AG08396 (cell line): ENCODE results near the gene CNIH3.
"Not testable (repeated sequence)": the region's sequence is repeated elsewhere in the genome, so short reads cannot be mapped to it uniquely, and the experiment has no call there.

Experiments
- DNase-seq: peaks from one replicate; pipeline ENCODE4 v3.0.0; 2012; ENCODE audit warnings: low spot score, mixed read lengths

CNIH3 gene

DNA sequence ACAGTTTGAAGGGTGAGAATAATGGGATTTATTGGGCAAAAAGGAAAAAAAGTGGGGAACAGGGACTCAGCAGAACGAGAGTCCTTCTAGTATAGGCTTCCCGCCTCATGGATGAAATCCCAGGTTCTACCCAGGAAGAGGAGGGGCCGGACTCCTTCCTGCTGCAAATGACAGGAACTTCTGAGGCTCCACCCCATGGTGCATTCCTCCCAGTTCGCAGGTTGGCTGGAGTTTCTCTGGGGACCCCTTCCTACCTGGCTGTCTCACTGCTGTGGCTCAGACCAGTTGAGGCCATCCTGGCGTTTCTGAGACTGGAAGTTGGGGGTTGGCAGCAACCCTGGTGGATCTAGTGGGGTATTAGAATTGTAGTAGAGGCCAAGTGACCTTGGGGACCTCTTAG lies 27.5 kb downstream of the CNIH3 start:
- no peak for DNase-seq

DNA sequence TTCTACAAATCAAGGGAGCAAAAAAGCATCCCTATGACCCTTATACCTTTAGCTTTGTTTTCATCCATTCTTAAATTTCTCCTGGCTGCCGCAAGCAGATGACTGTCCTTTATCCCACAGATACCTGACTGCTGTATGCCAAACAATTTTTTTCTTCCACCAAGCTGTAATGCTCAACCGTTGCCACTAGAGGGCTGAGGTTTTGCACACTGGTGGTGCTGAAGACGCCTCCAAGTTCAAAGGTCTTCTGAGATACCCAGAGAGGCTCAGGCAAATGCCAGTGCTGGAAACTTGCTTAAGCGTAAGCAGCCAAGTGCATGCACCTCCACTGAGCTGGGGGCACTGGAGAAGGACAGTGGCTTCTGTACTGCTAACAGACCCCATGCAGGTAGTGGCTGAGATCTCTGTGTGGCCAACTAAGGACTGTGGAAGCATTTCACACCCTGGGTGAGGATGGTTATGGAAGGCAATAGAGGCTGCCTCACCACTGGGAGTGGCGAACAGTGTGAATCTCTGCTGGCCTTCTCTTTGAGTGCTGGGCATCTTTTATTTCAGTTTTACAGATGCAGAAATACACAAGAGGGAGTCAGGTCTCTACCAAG lies 28.5 kb downstream of the CNIH3 start:
- peak; percentile 57 for DNase-seq

DNA sequence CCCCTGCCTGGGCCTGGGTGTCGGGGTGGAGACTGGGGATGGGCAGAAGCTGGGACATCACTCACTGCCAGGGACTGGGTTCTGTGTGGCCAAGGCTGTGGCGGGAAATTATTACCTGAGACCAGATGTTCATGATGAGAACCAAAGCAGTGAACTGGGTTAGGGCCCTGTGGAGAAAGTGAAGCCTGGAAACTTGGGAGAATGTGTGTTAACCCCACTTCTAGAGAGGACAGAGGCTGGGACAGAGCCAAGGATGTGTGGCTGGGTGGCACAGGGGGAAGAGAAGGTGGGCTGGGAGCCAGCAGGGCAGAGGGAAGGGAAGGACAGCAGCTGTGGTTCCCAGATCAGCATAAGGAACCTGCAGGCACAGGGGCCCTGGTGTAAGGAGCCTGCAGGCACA lies 31.3 kb downstream of the CNIH3 start:
- DNase-seq, result no peak

DNA sequence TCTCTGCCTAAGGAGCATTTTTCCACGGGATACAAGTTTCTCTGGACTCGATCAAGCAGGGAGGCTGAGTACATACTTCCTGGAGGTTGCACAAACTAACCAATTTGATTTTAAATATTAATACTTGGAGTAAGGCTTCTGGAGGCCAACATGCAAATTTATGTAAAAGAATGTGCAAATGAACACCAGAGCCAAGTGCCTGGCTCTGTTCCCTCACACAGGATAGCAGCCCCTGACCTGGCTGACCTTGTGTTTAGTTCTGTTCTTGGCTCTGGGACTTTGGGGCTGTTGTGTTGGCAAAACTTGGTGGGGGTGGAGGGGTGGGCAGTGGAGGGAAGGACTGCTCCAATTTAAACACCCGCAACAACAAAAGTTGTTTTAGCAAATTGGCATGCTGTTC lies 34.2 kb downstream of the CNIH3 start:
- DNase-seq, result no peak

DNA sequence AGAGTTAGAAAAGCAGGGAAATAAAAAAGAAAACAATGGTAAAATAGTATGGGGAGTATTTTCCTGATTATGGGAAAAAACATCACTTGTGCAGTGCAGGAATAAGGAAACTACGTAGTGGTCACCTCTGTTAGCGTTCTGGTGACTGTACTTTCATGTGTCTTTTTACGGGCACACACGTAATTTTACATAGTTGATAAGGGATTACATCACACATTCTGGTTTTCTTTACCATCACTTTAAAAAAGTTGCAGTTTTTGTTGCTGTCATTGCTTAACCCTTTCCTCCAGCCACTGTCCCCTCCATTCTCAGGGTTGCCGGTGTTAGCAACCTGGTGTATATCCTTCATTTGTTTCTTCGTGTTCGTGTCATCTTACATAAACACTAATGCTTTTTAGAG lies 35.1 kb downstream of the CNIH3 start:
- DNase-seq, result no peak

DNA sequence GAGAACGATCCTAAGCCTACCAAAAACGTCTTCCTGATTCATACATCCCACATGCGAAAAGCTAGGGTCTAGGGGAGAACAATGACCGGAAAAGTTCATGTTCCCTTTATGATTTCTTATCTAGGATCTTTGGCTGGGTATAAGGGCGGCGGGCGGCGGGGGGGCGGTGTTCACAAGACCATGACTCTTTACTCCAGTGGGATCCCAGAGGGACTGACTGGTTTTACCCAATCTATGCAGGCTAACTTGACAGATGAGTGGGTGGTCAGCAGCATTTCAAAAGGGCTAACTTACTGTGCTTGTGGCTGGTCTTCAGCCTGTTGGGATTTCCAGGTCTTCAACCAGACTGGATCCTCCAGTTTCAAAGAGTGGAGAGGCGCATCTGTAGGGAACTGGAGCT lies 40.3 kb downstream of the CNIH3 start:
- DNase-seq, result no peak

DNA sequence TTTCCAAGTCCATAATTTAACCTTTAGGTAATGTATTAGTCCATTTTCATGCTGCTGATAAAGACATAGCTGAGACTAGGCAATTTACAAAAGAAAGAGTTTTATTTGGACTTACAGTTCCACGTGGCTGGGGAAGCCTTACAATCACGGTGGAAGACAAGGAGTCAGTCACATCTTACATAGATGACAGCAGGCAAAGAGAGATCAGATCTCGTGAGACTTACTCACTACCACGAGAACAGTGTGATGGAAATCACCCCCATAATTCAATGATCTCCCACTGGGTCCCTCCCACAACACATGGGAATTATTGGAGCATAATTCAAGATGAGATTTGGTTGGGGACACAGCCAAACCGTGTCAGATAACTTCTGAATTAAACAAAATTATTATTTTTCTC lies 44.0 kb downstream of the CNIH3 start:
- DNase-seq, result no peak

DNA sequence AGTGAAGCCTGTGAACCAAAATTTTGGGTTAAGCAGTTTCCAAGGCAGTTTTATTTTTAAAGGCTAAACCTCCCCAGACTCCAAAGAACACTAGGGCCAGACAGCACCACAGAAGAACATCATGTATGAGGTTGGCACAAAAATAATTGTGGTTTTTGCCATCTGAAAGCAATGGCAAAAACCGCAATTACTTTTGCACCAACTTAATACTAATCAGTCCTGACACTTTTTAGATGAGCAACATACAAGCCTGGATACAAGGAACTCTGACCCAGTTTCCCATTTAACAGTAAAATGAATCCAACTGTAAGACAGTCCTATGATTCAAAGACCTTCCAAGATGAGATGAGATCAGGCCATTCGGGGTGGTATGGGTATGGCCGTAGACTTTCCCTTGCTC lies 46.8 kb downstream of the CNIH3 start:
- no peak for DNase-seq

DNA sequence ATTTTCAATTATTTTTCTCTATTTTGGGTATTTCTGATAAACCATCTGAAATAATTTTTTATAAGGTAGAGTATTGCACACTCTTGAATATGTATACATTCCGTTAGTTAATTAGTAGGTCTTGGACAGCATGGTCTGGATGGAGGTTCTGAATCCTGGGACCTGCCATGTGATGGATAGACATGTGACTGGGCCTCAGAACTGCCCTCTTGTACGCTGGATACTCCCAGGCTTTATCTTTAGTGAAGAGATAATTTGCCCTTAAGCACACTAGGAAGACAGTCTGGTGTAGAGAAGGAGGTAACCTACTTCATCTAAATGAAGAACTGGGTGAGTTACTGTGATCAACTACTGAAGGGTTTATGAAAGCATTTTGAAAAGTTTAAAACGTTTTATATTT lies 48.9 kb downstream of the CNIH3 start:
- no peak for DNase-seq

DNA sequence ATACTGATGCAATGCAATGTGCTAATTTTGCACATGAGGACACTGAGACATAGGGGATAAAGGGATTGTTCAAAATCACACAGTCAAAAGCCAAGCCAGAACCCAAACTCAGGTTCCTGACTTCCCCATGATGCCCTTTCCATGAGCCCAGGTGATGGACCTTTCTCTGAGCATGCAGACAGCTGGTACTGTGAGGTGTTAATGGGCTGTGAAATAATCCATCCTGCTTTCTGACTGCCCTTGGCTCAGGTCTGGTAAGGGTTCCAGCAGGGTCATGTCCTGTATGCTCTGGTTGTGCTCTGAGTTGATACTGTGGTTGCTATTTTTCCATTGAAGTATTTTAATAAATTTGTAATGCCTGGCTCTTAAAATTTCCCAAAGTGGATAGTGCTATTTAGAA lies 50.0 kb downstream of the CNIH3 start:
- no peak for DNase-seq

DNA sequence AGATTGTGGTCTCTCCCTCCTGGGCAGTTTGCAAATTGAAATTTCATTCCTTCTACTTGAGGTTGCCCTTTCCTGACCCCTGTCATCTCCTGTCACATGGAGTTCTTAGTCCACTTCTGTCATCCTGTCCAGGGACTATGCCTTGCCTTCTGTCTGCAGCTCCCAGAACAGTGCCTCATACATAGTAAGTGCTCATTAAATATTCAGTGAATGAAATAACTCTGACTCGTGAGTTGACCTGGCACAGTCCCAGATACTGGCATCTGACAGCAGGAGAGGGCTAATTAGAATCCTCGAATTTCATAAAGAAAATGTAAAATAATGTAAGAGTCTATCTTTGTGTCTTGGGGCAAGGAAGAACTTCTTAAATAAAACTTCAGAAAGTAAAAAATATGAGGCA lies 50.8 kb downstream of the CNIH3 start:
- no peak for DNase-seq

DNA sequence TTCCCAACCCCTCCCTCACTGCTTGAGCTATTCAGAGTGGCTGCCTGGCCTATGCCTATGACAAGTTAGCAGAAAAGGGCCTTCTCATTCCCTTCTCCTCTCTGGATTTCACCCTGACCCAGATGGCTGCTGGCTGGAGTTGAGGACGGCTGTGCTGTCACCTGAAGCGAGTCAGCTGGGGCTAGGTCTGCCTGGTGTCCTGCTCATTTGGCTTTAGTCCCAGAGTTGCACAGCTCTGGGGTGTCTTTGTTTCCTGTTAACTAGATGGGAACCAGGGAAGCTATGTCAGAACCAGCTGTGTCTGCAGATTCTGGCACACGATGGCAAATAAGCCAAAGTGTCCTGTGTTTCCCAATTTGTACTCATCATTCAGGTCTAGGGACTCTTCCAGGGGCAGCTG lies 52.9 kb downstream of the CNIH3 start:
- peak; percentile 16 for DNase-seq

DNA sequence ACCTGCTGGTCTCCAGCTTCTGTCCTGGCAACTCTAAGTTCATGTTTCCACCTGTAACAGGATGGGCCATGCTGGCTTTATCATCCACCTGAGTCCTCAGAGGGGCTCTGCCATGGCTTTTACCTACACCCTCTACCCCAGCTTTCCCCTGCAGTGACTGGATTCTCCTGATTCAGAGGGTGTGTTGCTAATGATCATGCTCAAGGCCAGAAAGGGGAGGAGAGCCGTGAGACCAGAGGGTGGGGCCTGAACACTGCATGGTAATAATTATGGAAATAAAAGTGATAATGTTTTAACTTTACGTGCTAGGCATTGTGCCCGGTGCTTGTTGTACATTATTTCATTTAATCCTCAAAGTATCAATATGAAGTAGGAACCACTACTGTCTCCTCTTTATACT lies 53.3 kb downstream of the CNIH3 start:
- DNase-seq, result no peak

DNA sequence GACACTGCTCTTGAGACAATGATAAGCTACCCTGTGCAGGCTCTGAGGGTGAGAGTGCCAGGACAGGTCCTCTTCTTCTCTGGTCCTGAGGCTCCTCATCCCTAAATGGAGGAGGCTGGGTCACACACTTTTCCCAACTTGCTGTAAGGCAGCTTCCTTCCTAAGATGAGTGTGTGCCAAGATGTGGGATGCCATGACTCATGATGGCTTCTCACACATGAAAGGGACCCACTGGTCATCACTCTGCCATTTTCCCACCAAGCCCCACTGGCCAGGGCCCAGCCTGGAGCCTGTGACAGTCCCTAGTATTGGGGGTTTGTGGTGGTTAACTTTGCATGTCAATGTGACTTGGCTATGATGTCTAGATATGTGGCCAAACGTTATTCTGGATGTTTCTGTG lies 54.4 kb downstream of the CNIH3 start:
- DNase-seq, result no peak

DNA sequence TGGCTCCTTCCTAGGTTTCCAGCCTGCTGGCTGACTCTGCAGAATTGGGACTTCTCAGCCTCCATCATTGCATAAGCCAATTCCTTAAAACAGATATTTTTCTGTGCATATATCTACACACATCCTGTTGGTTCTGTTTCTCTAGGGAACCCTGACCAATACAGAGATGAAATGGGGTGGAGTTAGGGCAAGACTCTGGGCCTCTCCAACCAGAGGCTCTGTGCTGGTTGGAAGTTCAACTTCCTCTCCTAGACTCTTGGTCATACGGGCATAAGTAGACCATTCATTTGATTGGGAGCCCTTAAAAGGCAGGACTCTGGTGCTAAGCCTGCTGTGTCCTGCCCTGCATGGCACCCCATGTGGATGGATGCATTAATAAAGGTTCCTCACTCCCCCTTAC lies 55.0 kb downstream of the CNIH3 start:
- DNase-seq, result no peak

DNA sequence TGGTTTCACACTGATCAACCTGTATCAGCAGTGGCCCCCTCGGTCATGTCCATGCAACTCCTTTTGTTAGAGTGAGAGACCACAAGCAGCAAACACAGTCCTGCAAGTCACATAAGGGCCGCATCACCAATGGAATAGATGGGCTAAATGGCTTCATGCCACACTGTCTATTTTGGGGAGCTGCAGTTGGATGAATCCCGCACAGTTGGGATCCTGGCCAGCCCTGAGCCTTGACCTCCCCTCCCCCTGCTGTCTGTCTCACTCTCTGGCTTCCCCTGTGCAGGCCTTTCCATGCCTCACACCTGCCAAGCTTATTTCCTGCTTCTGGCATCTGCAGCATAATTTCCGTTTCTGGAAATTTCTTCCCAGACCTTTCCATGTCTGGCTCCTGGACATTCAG lies 57.0 kb downstream of the CNIH3 start:
- DNase-seq, result no peak

DNA sequence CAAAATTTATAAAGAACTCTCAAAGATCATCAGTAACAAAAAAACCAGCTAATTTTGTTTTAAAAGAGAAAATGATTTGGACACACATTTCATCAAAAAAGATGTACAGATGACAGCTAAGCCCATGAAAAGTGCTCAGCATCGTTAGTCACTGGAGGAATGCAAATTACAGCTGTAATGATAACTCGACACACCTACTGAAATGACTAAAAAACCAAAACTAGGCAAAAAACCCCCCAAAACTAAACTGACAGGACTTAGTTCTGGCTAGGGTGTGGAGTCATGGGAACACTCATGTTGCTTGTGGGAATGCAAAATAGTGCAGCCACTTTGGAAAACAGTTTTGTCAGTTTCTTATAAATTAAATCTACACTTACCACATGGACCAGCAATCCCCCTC lies 59.5 kb downstream of the CNIH3 start:
- no peak for DNase-seq

DNA sequence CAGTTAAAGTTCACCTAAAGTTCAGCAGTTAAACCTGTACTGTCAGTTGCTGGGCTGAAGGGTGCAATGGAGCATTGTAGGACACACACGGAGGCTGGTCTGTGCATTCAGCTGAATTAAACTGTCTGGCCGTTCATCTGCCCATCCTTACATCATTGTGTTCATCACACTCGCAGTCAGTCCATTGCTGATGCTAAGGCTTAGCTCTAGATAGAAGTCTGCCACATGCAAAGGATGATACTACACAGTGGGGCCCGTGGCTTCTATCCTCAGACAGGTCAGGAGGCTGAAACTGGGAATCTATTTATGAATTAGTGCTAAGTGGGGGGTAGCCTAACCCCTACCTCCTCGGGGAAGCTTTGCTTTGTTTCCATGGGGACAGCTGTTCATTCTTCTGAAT lies 60.4 kb downstream of the CNIH3 start:
- no peak for DNase-seq

DNA sequence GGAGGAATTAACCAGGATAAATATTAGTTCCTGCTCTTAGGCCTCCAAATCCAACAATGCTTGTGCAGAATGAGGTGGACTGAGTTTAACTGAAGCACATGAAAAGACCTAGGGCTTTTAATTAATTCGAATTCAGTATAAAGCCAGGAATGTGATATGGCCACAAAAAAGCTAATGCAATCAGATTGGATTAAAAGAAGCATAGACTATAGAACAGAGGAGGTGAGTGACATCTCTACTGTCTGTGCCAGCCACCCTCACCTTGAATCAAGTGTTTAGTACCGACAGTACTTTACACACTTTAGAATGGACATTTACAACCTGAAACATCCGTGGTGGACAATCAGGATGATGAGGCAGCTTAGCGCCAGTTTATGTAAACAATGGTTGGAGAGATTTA lies 62.1 kb downstream of the CNIH3 start:
- DNase-seq, result no peak

DNA sequence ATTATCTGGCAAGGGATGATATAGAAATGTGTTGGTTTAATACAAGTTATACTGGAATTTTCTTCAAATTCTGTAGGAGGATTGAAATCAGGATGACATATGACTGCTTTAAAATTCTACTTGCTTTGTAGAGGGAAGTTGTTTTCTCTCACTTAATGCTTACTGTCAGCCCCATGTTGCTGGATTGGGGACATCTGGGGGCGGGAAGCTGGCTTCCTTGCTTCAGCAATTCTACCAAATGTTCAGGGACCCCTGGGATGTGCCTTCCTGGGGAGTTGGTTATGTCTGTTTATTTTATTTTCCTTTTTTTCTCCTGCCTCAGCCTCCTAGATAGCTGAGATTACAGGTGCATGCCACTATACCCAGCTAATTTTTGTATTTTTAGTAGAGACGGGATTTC lies 63.5 kb downstream of the CNIH3 start:
- DNase-seq, result no peak

DNA sequence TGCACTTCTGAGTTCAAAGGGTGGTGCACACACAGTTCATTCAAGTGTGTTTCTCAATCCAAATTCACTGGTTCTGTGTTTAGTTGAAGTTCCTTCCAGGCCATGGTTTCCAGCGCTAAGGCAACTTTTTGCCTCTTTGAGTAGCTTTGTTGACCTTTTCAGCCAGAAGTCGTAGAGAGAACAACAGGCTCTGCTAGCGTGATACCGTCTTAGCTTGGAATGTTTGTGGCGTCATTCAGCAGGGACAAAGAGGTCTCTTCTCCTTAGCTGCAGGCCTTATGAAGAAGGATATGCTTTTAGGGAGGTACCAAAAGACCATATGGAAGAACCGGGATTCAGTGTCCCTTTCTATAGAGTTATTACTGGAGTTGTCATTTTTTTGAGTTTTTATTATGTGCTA lies 65.7 kb downstream of the CNIH3 start:
- DNase-seq, result no peak

DNA sequence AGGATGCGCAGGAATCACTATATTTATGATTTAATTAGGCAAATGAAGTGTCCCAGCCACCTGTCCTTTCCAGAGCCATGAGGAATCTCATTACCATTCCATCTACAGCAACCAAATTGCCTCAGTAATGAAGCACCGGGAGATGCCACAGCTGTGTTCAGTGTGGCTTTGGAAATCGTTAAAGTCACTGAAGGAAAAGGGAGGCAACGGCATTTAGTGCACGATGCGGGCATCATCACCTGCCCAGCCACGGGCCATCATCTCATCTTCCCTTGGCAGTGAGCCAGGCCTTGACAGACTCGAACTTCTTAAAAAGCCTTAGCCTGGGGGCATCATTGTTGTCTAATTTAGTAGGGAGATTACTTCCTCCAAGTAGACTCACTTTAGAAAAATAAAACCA lies 67.8 kb downstream of the CNIH3 start:
- no peak for DNase-seq

DNA sequence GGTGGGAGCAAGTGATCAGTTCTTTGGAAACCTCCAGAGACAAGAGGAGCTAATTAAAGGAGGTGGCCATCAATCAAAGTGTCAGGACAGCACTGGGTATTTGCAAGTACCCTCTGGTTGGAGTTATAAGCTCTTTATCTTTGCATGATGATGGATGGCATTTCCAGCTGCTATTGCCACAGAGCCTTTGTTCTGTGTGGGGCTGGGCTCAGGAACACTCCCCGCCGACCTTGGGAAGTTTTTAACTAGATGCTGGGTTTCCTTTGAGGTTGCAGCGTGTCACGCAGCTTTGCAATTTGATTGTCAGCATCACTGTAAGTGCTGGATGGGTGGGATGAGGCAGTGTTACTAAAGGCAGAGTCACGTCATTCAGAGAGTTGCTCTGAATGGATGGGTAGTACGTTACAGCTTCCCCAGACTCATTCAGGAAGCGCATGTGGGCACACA lies 68.9 kb downstream of the CNIH3 start:
- DNase-seq, result no peak

DNA sequence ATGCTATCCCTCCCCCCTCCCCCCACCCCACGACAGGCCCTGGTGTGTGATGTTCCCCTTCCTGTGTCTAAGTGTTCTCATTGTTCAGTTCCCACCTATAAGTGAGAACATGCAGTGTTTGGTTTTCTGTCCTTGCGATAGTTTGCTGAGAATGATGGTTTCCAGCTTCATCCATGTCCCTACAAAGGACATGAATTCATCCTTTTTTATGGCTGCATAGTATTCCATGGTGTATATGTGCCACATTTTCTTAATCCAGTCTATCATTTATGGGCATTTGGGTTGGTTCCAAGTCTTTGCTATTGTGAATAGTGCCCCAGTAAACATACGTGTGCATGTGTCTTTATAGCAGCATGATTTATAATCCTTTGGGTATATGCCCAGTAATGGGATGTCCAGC lies 70.0 kb downstream of the CNIH3 start:
- not testable (repeated sequence) for DNase-seq

DNA sequence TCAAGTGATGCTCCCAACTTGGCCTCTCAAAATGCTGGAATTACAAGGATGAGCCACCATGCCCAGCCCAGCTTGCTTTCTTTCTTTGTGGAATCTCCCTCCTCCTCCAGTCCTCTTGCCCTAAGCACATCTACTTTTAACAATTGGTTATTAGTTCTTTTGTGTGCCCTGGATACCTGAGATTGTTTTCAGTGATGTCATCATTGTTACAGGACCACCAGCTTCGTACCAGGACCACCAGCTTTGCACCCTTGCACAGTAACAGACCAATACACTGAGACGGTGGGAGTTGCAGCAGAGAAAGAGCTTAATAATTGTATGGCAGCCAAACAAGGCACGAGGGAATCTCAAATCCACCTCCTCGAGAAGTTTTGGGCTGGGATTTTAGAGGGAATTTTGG lies 71.3 kb downstream of the CNIH3 start:
- no peak for DNase-seq
